GM19452 (cell line): ENCODE data around the gene ANK2.
A peak's percentile ranks its signal among the peaks of the same experiment; 100 is the strongest.

Experiments
- ATAC-seq: cut with Tn5 transposase; IDR thresholded peaks from one replicate; pipeline ENCODE4 v1.9.1; 2021; ENCODE audit not compliant: unreplicated experiment

The ANK2 gene

DNA sequence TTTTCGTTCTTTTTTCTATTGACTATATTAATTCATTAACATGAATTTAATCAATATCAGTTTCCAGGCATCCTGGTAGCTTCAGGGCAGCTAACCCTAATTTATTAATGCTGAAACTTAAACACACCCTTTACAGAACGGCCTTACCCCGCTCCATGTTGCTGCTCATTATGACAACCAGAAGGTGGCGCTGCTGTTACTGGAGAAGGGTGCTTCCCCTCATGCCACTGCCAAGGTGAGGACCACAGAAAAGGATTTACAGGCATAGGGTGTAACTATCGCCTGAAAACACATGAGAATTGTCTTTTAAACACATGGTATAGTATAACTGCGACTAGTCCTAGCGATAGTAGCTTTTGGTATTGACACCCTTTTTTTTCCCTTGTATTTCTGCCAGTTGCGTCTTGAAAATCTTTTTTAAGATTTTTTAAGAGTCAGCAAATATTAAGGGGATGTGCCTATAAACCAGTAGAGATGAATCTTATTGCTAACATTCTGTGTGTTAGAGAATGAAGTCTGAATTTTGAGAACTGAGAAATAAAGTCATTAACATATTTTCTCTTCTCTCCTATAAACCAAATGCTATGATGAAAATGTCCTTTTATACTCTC, 229.0 kb downstream of the ANK2 start:
- peak; percentile 97 for ATAC-seq

DNA sequence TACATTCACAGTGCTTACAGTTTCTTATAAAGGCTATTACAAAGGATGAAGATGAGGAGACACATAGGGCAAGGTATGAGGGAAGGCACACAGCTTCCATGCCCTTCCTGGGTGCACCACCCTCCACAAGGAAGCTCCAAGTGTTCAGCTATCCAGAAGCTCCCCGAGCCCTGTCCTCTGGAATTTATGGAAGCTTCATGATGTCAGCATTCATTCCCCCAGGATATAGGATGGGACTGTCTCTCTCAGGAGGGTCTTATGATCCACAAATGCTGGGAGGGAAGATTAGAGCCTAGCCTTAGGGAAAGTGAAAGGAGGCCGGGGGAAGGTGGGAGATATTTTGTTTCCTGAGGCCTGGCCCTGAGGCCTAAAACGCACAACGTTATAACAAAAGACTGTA, 236.0 kb downstream of the ANK2 start:
- ATAC-seq = no peak

DNA sequence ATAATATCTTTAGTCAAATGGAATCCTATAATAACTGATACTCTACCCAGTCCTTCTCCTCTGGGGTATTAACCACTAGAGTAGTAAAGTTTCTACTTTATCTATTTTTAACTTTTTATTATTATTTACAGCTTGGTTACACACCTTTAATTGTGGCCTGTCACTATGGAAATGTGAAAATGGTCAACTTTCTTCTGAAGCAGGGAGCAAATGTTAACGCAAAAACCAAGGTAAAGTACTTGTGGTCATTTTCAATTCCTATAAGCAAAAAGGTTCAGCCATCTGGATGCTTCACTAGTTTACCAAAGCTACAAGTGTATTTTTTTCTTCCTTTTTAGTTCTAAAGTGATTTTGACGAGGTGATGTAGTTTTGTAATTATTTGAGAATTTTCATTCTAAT, 238.8 kb downstream of the ANK2 start:
- ATAC-seq = no peak

DNA sequence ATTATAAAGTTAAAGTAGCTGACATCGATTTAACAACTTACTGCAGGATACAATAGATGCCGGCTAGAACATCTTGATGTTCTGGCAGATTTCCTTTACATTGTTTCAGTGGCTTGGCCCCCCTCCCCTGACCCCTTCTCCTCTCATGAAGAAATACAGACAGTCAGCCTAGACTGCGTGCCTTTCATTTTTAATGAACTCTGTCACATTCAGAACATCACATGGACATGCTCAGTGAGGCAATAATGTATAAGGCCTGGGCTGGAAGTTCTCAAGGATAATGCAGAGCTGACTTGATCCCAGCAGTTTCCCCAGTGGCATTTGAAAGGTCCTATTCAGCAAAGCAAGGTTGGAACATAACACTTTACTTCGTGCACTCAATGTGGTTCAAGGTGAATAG, 239.2 kb downstream of the ANK2 start:
- no peak for ATAC-seq

DNA sequence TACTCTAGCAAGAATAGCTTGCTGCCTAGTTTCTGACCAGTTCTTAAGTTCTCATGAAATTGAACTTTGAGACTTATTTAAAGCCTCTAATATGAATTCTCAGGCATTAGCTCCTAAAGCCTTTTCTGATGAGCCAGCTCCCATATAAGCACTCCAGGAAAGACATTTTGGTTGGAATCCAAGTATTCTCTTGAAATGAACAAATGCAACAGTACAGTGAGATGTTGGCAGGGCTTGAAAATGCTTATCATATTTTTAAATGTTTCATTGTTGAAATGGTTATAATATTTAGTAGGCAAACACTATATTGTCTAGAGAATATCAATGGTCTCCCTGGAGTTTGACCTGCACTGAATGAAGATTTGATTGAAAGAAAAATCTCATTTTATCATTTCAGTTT, 240.3 kb downstream of the ANK2 start:
- ATAC-seq = no peak

DNA sequence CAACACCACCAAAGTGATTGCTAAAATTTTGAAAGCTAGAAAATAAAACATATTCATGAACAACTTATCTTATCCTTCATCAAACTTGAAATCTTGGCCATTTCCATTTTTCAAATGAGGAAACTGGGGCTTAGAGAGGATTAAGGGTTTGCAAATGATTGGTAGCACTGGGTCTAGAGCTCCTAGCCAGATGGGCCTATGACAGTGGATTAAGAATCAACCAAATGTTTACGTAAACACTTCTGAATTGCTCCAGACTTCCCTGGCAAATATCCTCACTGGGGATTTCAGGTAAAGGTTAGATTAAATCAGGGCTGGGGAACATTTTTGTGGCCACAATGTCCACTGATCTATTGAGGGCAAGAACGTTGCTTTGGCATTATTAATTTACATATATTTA, 241.2 kb downstream of the ANK2 start:
- ATAC-seq = no peak

DNA sequence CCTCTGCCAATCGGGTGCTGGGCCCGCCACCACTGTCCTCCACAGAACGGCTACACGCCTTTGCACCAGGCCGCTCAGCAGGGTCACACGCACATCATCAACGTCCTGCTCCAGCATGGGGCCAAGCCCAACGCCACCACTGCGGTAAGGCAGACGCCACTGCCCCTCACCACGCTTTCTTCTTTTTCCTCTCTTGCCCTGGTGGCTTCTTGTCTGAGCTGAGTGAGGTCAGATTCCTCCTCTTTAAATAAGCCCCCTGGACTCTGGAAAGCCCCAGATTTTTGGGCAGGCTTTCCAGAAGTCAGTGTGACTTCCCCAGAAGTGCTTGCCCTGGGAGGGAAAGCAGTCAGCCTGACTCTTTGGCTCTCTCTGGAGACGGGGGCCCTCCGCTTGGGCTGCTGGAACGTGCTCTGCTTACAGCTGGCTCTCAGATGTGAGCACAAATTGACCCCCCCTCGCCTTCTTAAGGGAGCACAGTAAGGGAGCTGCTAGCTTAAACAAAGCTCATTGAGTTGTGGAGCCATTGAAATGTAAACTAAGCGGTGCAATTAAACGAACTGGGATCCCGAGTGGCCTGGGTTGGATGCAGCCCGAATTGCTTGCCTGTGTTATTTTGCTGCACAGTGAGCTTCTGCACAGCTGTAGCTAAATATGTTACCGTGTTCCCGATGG, 243.1 kb downstream of the ANK2 start:
- ATAC-seq = no peak

DNA sequence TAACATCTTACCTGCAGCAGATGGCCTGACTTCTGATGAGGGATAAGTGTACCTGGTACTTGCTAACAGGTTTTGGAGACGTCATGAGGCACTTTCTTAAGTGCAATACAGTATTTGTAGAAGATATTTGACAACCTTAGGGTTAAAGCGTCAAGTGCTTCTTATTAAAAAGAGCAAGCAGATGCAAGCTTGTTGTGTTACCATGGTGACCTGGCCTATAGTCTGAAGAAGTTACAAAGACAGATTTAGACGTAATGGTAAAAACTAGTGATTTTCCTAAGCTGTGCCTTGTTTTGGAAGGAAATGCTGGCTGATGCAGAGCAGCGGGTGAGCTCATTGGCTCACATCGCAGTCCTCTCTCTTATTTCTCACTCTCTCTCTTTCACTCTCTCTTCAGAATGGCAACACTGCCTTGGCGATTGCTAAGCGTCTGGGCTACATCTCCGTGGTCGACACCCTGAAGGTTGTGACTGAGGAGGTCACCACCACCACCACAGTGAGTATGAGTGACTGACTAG, 243.6 kb downstream of the ANK2 start:
- ATAC-seq = no peak

DNA sequence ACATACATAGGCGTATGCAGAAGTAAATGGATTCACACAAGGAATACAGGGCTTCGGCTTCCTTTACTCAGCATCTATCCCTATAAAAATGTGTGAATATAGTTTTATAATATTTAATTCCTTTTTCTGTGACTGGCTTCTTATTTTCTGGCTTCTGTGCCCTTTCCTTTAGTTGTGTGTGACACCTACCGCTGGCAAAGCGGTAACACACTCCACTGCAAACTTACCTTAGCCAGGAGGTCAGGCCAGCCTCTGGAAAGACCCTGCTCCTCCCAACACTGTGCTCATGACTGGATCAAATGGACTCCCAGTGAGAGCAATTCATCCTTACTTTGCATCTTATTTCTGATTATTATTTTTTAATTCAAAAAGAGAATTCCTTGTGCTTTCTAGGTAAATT, 244.2 kb downstream of the ANK2 start:
- no peak for ATAC-seq

DNA sequence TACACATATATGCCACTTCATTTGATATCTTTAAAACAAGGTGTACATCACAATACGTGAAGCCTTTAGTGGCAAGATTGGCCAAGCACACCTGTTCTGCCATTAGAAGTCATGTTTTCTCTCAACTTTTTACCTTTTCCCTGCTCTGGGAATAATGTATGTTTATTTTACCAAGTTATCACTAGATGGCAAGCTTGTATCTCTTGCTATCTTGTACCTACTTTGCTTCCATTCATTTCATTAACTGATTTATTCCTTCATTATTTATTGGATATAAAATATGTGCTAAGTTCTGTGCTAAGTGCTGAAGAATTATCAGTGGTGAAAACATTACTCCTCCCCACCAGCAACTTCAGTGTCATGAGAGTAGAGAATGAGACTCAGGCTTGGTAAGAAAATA, 245.5 kb downstream of the ANK2 start:
- ATAC-seq = no peak

DNA sequence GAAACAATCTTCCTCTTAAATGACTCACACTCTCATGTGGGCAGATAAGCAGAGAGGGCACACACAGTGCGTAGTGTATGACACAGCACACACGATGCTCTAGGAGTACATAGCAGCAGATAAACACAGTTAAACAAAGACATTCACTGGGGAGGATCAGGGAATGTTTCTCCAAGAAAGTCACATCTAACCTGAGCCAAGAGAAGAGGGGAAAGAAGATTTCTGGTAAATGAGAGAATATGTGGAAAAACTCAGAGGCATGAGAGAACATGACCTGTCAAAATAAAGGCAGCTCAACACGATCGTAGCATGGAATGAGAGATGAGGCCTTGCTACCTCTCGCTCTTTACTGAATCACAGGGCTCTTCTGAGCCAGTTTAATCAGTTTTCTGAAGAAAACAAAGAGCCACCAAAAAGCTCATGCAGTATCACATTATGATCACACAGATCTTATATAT, 251.0 kb downstream of the ANK2 start:
- no peak for ATAC-seq

DNA sequence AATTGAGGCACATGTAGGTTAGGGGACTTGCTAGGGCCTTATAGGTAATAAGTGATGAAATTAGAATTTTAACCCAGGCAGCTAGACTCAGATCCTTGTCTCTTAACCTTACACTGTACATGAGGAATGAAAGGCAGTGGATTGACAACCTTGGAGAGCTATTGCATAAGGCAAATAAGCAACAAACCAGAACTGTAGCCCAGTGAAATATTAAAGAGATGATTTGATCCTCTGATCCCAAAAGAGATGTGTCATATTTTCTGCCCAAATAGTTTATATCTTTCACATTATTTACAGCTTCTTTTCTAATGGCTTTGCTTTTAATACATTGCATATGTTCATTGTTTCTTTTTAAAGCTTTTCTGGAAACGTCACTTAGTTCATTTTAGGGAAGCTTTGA, 252.6 kb downstream of the ANK2 start:
- ATAC-seq = no peak

DNA sequence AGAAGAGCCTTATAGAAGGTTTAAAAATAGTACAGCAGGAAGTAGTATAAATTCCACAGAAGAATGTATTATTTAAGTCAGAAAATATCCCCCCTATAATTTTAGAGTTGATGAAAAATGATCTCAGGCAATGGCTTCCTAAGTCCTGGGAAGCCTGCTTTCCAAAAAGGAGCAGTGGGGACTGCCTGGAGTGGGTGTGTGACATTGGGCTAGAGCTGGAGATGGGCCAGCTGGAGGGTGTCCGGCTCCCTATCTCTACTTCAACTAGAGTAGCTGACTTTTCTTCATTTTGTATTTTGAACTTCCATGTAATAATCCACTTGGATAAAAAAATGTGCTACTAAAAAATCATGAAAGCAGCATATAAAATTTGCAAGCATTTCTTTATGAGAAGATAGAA, 253.9 kb downstream of the ANK2 start:
- no peak for ATAC-seq

DNA sequence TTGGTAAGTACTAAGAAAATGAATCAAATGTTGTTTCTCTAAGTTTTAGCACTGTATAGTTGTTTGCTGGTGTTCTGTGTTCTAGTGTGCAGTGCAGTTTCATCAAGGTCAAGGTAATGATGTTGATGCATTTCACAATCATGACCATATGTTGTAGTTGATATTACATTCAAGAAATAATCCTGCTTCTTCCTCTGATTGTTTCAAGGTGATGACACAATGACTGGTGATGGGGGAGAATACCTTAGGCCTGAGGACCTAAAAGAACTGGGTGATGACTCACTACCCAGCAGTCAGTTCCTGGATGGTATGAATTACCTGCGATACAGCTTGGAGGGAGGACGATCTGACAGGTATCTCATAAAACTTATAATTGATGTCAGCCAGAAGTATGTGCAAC, 261.6 kb downstream of the ANK2 start:
- ATAC-seq = no peak

DNA sequence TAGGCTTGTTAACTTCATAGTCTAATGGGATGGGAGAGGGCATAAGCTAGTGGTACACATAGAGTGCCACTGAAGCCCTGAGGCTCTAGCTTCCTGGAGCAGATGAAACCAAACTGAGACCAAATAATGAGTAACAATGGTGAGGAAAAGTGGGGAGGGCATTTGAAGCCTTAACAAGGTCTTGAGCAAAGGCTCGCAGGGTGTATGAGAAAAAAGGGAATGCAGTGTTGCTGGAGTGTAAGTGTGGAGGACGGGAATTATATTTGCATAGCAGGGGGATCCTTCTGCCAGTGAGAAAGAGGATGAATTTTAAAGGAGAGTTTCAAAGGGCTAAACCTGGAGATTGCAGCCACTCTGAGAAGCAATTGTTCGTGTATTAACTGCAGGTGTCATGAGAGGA, 263.1 kb downstream of the ANK2 start:
- no peak for ATAC-seq

DNA sequence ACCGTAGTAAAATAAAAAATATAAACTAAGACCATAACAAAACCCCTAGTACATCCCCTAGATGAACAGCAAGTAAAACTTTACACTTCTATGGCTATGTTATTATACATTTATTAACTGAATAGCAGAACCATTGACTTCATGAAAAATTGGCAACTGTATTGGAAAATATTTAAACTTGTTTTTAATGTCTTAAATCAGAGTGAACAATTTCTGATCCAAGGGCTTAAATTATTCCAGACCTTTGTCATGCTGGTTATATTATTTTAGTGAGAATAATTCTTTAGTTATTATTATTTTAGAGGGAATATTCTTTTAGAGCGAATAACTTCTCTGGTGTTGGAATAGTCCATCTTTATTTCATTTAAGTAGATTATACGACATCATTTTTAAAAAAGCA, 265.0 kb downstream of the ANK2 start:
- ATAC-seq = no peak

DNA sequence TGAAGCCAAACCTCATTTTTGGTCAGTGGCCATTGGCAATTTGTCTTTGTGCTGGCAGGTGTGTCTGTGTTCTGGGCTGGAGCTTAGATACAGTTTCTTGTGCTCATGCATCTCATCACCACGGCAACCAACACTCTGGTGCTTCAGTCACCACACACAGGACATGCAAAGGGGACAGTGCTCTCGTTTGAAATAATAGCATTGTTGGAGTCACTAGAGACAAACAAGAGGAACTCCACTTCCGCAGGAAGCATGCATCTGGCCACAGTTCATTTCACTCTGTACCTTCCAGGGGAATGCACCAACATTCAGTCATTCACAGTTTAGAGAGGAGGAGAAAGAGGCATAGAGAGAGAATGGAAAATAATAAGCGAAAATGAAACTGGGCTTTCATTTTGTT, 267.4 kb downstream of the ANK2 start:
- ATAC-seq = peak; percentile 97

DNA sequence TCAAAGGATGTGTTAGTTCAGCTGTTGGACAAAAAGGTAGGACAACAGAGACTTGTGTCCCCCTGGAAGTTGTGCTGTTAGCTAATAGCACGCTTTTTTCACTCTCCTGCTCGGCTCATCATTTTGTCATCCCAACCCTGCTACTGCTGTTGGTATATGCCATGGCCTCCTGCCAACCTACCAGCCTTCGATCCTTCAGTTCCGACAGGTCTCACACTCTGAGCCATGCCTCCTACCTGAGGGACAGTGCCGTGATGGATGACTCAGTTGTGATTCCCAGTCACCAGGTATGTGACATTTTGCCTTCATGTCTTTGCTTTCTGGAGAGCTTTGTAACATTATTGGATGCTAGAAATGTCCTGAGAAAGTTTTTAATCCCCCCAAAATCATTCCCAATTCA, 268.1 kb downstream of the ANK2 start:
- no peak for ATAC-seq

DNA sequence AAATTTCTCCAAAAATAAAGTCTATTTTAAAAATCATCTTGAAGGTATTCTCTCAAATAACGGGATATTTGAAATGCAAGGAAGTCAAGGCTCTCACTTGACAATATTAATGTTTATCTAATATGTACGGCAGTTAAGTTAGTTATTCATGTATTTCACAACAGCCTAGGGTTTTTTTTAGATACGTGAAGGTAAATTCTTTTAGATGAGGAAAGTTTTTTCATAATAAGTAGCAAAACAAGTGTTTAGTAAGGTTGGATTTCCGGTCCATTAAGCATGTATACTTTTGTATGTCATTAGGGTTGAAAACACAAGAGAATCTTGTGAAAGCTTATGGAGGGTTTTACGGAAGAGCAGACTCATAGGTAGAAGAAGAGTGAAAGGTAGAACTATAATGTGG, 273.3 kb downstream of the ANK2 start:
- no peak for ATAC-seq

DNA sequence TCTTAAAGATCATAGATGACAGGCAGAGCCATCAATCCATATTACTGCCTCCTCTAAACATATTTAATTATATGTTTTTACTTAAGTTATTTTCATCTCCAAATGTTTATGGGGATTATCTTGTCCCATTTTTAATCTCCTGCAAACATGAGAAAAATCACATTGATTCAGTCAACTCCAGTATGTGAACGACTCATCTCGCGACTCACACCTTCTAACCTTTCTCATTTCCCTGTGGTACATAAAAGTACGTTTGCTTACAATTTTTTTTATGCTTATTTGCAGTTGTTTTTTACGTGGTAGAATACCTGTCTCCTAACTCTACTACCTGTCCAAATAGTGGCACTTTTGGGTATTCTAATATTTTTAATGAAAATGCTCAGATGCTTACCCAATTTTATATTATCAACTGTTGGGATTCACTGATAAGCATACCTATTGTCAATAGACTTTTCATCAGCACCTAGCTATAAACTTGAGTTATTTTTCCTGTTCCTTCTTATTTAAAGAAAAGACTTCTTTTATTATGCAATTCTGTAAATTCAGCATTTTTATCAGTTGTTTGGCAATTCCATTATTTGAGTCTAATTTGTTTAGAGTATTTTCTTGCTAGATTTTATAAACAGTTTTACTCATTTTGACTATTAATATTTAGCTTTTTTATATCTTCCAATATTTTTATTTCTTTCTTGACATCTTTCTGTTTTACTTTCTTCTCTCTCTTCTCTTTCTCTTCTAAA, 276.6 kb downstream of the ANK2 start:
- no peak for ATAC-seq

DNA sequence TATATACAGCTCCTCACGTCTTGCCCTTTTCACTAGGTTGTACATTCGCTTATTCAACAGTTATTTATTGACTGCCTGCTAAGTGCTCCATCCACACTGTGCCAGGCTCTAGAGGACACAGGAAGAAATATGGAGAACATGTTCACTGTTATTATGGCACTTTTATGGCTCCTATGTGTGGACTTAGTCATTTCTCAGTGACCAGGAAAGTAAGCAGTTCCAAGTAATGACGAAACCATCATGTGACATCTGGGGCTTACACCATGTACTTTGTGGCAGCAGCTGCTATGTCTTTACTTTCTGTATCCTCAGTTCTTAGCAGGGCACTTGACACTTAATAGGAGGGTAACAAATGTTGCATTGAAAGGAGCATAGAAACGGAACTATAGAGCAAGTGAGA, 278.0 kb downstream of the ANK2 start:
- ATAC-seq = no peak

DNA sequence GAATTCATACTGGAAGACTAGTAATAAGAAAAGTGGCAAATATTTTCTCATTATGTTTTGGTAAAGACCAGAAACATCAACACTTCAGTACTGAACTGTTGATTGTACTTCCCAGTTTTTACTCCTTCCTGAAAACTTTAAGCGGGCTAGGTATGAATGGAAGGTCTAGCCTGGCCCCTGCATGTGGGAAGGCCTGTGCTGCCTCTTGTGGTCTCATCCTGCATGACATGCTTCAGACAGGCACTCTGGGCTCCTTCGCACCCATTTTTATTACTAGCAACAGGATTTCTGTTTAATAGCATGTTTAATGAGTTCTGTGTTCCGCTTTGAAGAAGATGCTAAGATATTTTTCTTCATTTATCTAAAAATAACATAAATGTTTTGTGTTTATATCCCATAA, 279.1 kb downstream of the ANK2 start:
- no peak for ATAC-seq
